Activated CD4-positive, CD25-positive, alpha-beta regulatory T cell treated with anti-CD3 and anti-CD28 coated beads, Interleukin-2, amount 50 U/mL, for 72 hours (primary cell): ENCODE results near the gene UNG.
A peak's percentile ranks its signal among the peaks of the same experiment; 100 is the strongest.
"Not testable (repeated sequence)": the region's sequence is repeated elsewhere in the genome, so short reads cannot be mapped to it uniquely, and the experiment has no call there.

ENCODE experiments used
- DNase-seq: peaks from one replicate; pipeline ENCODE4 v3.0.0; 2021

The UNG gene

GRCh38 chr12:109097435-109098182 is at the start of gene UNG:
Gene UNG, plus strand, starts transcription at chr12:109097597. Its CDS starts 83 bp downstream, at chr12:109097680.
- peak; percentile 96 for DNase-seq

- not testable (repeated sequence) for DNase-seq
Measured at GRCh38 chr12:109048706-109049105, 48.7 kb upstream of the UNG start.

- DNase-seq: not testable (repeated sequence)
Measured at GRCh38 chr12:109049794-109050193, 47.6 kb upstream of the UNG start.

GRCh38 chr12:109052097-109052413 is 45.3 kb upstream of the UNG start:
- DNase-seq: no peak

GRCh38 chr12:109052414-109053323 is 44.7 kb upstream of the UNG start, which contains the start of gene USP30:
Gene USP30, plus strand, starts transcription at chr12:109052576. Its CDS starts 103 bp downstream, at chr12:109052679.
- peak; percentile 77 for DNase-seq

GRCh38 chr12:109053382-109054123 is 43.8 kb upstream of the UNG start:
- no peak for DNase-seq

GRCh38 chr12:109054124-109054513 is 43.3 kb upstream of the UNG start:
- not testable (repeated sequence) for DNase-seq

GRCh38 chr12:109054520-109054919 is 42.9 kb upstream of the UNG start:
- no peak for DNase-seq

GRCh38 chr12:109056891-109057290 is 40.5 kb upstream of the UNG start:
- DNase-seq: no peak

- DNase-seq: no peak
Measured at GRCh38 chr12:109057376-109057775, 40.0 kb upstream of the UNG start.

- DNase-seq: no peak
Measured at GRCh38 chr12:109058773-109059172, 38.6 kb upstream of the UNG start.

GRCh38 chr12:109064143-109064542 is 33.3 kb upstream of the UNG start:
- no peak for DNase-seq

GRCh38 chr12:109065154-109065852 is 32.1 kb upstream of the UNG start:
- no peak for DNase-seq

- DNase-seq: no peak
Measured at GRCh38 chr12:109065853-109066193, 31.6 kb upstream of the UNG start.

GRCh38 chr12:109069307-109070271 is 27.8 kb upstream of the UNG start:
- no peak for DNase-seq

GRCh38 chr12:109074866-109075265 is 22.5 kb upstream of the UNG start:
- DNase-seq: no peak

GRCh38 chr12:109082751-109083150 is 14.6 kb upstream of the UNG start:
- DNase-seq: no peak

- DNase-seq: no peak
Measured at GRCh38 chr12:109084425-109084824, 13.0 kb upstream of the UNG start.

GRCh38 chr12:109085590-109085989 is 11.8 kb upstream of the UNG start:
- no peak for DNase-seq

GRCh38 chr12:109087250-109087649 is 10.1 kb upstream of the UNG start:
- no peak for DNase-seq

- DNase-seq: no peak
Measured at GRCh38 chr12:109088818-109089217, 8.6 kb upstream of the UNG start.

GRCh38 chr12:109089683-109090082 is 7.7 kb upstream of the UNG start:
- no peak for DNase-seq
